HepG2 (cell line): ENCODE measurements around the gene TMEM14C.

Source experiments
- EP300 ChIP-seq, 3 experiments: sonication (generic) in 1 of 3; formaldehyde crosslinking in 1 of 3; IDR thresholded peaks; 2 replicates each; pipeline versions ENCODE4 v1.5.1 to v1.6.1; 2011 to 2020; ENCODE audit warnings: low read depth in 2 of 3, low read length in 2 of 3, borderline replicate concordance in 1 of 3, improper control_type of control experiment in 1 of 3, mild to moderate bottlenecking in 1 of 3, missing genetic modification reagents in 1 of 3, moderate library complexity in 1 of 3
- NR2C2 ChIP-seq: sonication (generic); formaldehyde crosslinking; IDR thresholded peaks from 2 replicates; pipeline ENCODE4 v1.4.0; 2020; ENCODE audit warnings: missing genetic modification reagents, mild to moderate bottlenecking, moderate library complexity, borderline replicate concordance
- RORA ChIP-seq: sonication (generic); formaldehyde crosslinking; IDR thresholded peaks from 2 replicates; pipeline ENCODE4 v1.5.0; 2020; ENCODE audit warnings: mild to moderate bottlenecking, missing genetic modification reagents, moderate library complexity
- ZNF282 ChIP-seq: fragments of 450-650 bp; IDR thresholded peaks from 2 replicates; pipeline ENCODE4 v1.6.1; 2018; ENCODE audit not compliant: partially characterized antibody

DNA sequence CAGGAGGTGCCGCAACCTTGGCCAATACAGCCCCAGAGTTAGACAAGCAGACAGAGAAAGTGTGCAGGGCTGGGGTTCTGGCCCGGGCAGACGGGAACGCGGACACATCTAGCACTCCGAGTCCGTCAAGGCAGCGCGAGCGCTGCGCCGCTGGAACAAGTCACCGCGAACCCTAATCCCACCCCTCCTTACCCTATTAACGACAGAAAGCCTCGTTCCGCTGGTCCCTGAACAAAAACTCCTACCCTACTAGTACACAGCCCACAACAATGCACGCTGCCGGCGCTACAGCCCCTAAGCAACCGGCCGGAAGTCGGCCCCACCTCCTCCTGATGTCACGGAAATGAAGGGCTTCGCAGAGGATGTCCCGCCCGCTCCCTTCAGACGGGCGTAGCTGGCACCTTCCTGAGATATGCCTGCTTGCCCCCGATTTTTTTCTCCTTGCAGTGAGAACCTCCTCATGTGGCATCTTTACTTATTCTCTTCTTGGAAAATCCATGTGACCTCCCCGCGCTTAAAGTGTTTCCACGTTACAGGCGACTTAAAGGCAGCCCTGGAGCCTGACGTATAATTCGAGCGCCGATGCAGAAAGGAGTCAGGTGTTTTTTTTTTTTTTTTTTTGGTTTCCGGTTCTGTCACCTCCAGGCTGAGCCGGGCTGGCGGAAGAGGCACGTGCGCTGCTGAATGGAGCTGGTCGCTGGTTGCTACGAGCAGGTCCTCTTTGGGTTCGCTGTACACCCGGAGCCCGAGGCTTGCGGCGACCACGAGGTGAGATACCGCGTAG is 28.4 kb upstream of the TMEM14C start, which contains the start of the genes C6orf52 and PAK1IP1:
- TF ChIP-seq EP300 (IDR thresholded peaks at IDR 0.05; ENCODE audit: low read depth in 2 of 2, low read length in 2 of 2) (peak; percentile 27 to 45; a peak in 3 of 4 replicates), EP300 (CRISPR knock-in tag; IDR thresholded peaks at IDR 0.05; ENCODE audit: borderline replicate concordance) (peak; percentile 54; the same call in 1 of the 2 replicates), ZNF282 (no peak), NR2C2 (CRISPR knock-in tag) (peak; percentile 88), RORA (CRISPR knock-in tag) (peak; percentile 21; the same call in 1 of the 2 replicates)
